GM21447 (cell line): ENCODE results near the gene METTL4.
A peak's percentile ranks its signal among the peaks of the same experiment; 100 is the strongest.

Experiments
- ATAC-seq: cut with Tn5 transposase; IDR thresholded peaks from one replicate; pipeline ENCODE4 v1.9.1; 2021; ENCODE audit not compliant: unreplicated experiment

The METTL4 gene

DNA sequence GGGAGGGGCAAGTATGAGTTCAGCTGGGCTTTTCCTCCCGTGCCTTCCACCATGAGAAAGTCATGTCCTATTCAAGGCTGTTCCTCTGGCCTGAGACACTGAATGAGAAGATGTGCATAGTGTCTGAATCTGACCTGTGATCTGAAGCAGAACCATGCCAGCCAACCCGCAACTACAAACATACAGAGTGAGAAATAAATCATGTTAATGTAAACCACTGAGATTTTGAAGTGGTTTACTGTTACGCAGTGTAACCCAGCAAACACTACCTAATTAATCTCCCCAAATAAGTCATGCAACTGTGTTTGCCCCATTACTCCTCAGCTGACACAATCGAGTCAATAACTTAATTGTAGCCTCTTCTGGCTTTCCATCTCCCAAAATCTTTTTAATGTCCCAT, 49.2 kb downstream of the METTL4 start:
- ATAC-seq = no peak

DNA sequence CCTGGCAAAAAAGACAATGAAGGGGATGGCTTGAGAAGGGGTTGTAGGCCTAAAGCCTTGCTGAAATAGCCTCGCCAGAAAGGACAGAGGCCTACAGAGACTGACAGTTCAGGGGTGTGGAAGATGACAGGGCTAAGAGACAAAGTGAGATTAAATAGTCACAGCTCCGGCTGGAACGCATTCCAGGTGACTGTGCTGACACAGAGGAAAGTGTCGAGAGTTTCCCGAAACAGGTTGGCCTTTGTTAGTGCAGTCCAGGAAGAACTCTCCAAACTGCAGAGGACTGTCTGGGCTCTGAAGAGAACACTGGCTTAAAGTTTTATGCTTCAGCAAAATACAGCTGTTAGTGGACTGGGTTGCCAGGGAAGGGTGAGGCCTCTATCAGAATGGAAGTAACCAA, 52.8 kb downstream of the METTL4 start:
- ATAC-seq = no peak

DNA sequence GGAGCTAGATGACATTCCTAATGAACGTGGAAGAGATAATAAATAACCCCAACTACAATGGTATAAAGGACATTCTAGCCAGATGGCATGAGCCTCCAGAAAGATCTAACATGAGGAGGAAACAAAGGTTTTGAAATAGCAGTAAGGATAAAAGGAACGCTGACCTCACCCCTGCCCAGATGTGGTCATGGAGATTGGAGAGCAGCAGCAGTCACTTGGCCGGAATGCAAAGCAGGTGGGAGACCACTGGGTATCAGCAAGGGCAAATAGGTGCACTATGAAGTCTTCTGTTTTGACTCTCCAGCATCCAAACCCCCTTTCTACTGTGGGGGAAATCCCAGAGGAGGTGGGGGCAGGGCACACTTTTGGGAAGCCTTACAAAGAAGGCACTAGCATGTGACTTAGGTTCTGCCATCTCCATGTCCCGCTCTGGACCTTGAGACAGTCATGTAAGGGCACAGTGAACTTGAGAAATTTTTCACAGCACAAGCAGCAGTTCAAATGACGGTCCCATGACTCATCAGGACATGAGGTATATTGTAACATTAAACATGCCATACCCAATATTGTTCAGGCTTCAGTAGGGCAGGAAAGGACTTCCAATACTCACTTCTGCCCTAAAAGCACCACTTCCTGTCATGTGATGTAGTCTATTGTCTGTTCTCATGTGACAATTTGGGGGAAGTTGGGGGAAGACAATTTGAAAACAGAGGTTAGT, 55.2 kb downstream of the METTL4 start:
- peak; percentile 64 for ATAC-seq

DNA sequence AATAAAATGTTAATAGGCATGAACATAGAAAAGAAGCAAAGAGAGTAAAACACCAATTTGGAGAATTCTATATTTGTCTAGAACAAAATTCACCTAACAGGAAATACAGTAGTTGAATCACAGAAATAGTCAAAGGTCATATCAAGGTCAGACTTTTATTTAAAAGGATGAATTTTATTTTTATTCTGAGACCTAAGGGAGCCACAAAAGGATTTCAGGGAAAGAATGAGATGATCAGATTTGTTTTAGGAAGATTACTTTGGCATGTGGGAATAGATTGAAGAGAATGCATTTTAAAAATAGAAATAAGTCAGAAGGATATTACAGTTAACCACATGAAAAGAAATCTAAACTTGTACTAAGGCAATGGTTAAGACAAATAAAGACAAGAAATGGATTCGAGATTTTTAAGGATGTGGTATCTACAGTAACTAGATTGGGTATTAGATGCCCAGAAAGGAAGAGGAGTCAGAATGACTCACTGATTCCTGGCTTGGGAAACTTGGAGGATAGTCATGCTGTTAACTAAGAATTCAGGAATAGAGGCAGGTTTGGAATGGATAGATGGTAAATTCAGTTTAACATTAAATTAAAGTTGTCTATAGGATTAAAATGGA, 56.0 kb downstream of the METTL4 start:
- ATAC-seq = no peak

DNA sequence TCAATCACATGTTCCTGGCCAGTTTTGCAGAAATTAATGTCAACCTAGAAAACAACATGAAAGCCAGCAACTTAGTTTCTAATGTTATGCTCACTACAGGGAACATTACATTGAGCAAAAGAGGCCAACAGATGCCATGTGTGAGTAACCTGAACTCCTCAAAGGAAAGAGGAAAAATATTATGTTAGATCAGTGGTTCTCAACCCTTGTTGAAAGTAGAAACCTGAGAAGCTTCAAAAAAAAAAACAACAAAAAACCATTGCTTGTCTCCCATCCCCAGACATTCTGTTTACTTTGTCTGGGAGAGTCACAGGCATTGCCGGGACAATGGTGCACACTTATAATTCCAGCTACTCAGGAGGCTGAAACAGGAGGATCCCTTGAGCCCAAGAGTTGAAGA, 57.7 kb downstream of the METTL4 start:
- no peak for ATAC-seq

DNA sequence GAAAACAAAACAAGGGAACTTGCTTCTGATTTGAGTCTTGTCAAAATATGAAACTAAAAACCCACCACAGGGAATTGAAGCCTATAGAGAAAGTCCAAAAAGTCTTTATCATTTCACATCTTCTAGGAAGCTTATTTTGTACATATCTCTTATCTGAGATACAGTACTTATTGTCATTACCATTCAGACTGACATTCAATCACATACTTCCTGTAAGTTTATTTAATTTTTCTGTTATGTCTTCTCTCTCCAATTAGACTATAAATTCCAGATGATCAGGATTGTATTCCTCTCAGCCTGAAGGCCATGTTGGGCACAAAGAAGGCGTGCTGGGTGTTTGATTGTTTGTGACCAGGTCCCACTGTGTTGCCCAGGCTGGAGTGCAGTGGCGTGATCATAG, 59.2 kb downstream of the METTL4 start:
- ATAC-seq = no peak

DNA sequence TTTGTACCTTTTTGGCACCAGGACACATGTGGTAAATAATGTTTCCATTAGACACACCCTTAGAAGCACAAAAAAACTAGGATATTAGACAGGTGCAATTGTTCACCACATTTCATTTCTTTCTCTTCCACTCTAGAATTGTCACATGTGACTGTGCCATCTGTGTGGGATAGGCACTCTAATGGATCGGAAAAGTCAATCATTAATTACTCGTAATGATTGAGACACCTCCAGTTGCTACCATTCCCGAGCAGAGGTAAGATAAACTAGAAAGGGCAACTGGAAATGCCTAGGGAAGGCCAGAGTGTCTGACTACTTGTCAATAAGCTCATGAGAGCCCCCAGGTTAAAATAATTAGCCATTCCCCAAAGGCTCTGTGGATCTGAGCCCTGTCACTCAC, 59.9 kb downstream of the METTL4 start:
- no peak for ATAC-seq

DNA sequence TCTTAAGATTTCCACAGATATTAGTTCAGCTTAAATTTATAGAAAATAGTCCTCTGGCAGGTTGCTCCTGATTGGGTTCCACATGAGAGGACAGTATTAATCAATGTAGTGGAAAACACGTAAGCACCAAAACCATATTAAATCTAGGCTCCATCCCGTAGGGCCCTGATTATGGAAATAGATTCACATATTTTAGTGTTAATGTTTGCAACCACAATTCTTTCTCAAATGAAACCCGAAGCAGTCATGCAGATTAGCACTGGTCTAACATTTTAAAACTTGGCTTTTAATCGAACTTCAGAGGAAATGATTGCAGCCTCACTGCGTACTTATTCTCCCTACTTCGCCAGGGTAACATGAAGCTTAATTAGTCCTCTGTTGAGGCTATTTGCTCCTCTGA, 60.9 kb downstream of the METTL4 start:
- no peak for ATAC-seq

DNA sequence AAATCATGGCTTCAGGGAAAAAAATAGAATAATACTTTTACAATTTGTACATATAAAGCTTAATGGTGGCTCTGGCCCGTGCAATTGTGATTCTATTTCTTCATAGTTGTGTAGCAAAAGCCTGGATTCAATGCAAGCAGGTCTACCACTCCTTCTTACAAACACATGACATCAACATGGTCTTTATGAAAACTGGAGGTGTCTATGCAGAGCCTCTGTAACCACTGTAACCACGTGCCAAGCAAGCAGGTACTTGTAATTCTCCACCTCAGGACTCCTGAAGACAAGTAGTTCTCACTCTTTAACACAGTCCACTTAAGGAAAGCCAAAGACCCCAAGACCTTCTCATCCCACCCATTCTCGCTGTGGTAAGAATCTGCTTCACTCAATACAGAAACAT, 62.6 kb downstream of the METTL4 start:
- no peak for ATAC-seq

DNA sequence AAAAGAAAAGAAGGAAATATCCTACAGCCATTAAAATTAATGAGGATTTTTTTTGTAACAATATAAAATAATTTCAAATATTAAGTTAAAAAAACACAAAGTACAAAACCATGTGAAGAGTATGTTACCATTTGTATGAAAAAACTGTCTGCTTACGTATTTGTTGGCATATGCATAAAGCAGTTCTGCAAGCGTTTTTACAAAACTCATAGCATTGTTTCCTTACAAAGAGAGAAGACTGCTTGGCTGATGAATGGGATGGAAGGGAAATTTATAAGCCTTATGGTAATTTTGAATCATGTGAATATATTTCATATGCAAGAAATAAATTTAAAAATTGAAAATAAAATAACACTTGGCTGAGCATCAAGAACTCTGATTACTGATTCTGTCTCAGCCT, 63.1 kb downstream of the METTL4 start:
- ATAC-seq = no peak

DNA sequence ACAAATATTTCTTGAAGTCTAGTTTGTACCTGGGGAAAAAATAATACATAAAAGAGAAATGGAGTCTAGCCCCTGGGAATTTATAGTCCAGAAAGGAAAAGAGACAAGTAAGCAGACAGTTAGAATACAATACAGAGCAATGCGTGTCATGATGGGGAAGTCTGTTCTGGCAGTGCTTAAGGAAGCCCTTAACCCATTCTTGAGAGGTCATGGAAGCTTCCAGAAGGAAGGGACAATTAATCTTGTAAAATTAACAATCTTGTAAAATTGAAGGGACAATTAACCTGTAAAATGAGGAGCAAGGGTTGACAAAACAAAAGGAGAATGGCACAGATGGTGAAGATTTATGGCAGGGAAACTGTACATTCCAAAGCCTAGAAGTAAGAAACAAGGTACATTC, 66.7 kb downstream of the METTL4 start:
- no peak for ATAC-seq

DNA sequence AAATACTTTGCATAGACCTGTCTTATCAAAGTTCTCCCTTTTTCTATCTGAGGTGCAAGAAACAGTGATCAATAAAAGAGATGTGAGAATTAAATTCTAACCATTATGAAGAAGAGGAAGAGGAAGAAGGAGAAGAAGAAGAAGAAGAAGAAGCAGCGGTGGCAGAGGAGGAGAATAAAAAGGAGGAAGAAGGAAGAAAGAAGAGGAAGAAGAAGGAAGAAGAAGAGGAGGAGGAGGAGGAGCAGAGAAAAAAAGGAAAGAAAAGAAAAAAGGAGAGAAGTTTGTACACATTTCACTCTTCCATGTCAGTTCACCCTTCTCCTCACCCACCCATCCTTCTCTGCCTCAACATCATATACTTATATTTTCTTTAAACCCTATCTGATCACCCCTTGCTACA, 68.4 kb downstream of the METTL4 start:
- no peak for ATAC-seq

DNA sequence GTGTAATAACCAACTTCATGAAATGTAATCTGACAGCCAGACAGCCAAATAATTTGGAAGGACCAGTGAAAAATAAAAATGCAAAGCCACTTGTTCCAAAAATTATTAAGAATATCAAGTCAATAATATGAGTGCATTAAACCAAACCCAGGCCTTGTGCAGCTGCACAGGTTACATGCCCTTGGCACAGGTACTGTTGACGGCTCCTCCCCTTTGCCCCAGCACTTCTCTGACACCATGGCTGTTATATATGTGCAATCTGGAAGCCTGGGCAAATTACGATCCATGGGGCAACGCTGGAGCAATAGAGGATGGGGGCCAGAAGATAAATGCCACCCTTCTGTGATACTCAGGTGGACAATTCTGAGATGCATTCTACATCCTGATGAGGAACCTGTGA, 68.9 kb downstream of the METTL4 start:
- no peak for ATAC-seq

DNA sequence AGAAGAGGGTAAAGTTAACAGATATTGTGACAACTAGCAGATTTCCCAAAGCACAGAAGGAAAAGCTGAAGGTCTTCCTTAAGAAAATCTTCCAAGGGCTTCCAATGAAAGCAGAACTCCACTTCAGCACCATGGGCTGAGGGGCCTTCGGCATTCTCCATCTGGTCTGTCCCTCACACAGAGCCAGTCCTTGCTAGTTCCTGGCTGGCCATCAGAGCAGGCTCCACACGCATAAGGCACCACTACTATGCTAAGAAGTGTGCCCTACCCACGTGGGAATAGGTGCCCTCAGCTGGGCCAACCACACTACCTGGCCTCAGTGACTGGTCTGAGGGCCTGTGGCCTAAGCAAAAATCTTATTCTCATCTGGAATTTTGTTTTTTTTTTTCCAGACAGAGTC, 73.5 kb downstream of the METTL4 start:
- no peak for ATAC-seq

DNA sequence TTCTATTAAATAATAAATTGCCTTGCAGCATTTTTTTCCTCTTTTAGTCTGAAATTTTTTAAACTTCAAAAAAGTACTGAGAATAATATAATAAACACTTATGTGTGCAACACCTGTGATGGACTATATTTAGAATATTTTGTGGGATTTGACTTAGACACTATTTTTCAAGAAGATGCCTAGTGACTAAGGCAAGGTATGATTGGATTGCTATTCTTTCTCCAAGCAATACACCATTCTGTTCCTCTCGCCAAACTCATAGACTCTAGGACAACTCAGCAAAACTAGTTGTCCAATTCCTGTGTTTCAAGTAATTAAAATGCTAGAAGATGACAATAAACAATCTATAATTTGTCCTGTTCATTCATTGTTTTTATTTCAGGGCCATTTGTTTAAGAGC, 75.9 kb downstream of the METTL4 start:
- no peak for ATAC-seq

DNA sequence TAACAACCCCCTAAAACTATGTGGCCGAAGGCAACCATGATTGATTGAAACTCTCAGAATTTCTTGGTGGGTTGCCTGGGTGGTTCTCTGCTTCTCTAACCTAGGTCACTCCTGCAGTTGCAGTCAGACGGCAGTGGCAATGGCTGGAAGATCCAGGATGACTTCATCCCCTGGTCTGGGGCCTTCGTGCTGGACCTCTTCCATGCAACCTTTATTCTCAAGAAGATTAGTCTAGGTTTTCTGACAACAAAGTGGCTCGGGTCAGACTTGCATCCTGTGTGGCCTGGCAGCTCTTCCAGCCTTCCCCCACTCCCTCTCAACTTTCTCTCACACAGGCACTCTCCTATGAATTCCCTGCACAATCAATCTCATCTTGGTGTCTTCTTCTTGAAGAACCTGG, 76.4 kb downstream of the METTL4 start:
- ATAC-seq = no peak
